ENCODE data around the gene BACE1. TPM values are rescaled to one million over a fixed set of nuclear protein-coding genes. Genes with fewer than 3 reads are reported as not detected.
"Not testable (repeated sequence)": the region's sequence is repeated elsewhere in the genome, so short reads cannot be mapped to it uniquely, and the experiment has no call there.

The BACE1 gene
- total RNA-seq, 1 donor from 2014 or later, result 8.2 TPM

- H4K20me1 ChIP-seq (ENCODE audit: low read depth), result peaks cover 20% of the 10 kb centered on the region
- H3K4me3 ChIP-seq, result no peak overlapping the region
- peaks cover 7% of the 10 kb centered on the region for H3F3A ChIP-seq (ENCODE audit: low read depth)
- H3K9me3 Mint-ChIP-seq, result no peaks in the 10 kb centered on the region
- no peaks in the 10 kb centered on the region for H3K27me3 ChIP-seq
- no peak overlapping the region for H3K4me2 ChIP-seq
- H3K9me3 ChIP-seq (ENCODE audit: low read depth), result no peaks in the 10 kb centered on the region
- H3K9ac ChIP-seq, result no peak overlapping the region
- H3K27me3 Mint-ChIP-seq (ENCODE audit: insufficient read depth, low read depth), result no peaks in the 10 kb centered on the region
- H3K27ac ChIP-seq, result no peak overlapping the region
- TF ChIP-seq EZH2phosphoT487 (IDR thresholded peaks at IDR 0.05) (no peak), EZH2 (IDR thresholded peaks at IDR 0.05) (no peak), CTCF (IDR thresholded peaks at IDR 0.05) (no peak)
- peaks cover 3% of the 10 kb centered on the region for H3K4me1 Mint-ChIP-seq
- DNase-seq (ENCODE audit: low spot score), result no peak
- no peak overlapping the region for H3K4me3 Mint-ChIP-seq
- peaks cover 10% of the 10 kb centered on the region for H3K79me2 ChIP-seq (ENCODE audit: low read depth)
- no peak overlapping the region for H3K27ac Mint-ChIP-seq
- peaks cover 16% of the 10 kb centered on the region for H3K4me1 ChIP-seq
- no peak overlapping the region for H2AFZ ChIP-seq (replicated peaks)
- H3K36me3 Mint-ChIP-seq, result peaks cover 1% of the 10 kb centered on the region
- no peaks in the 10 kb centered on the region for H3K36me3 ChIP-seq
Measured at GRCh38 chr11:117332843-117333242, 16.8 kb upstream of the BACE1 start.

DNA sequence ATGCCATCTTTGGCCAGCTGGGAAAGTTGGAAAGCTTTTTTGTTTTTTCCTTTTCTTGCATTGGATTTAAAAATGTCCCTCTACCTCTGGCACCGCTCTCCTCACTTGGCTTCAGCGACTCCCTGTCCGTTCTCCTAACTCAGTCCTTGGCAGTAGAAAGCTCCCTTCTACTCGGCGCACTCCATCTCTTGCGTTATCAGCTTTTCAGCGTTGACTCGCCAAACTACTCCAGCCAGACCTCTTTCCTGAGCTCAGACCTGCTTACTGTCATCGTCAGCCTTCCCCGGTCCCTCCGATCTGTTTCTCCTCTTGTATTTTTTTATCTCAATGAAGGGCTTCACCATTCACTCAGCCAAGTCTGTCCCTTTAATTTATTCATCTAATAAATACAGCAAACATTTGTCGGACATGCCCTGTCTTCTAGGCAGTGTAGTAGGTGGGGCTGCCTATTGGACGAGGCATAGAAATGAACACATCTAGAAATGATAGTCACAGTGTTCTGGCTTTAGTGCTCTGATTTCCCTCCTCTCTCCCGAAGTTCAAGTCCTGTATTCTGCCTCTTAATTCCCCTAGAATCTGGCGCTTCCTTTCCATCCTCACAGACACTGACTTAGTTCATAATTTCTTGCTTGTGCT, 12.4 kb upstream of the BACE1 start:
- peak overlapping the region; percentile 96 for H2AFZ ChIP-seq (replicated peaks)
- no peaks in the 10 kb centered on the region for H3K36me3 Mint-ChIP-seq
- peaks cover 3% of the 10 kb centered on the region for H3K4me1 Mint-ChIP-seq
- peak overlapping the region; percentile 40 for H3K9ac ChIP-seq
- peaks cover 14% of the 10 kb centered on the region for H4K20me1 ChIP-seq (ENCODE audit: low read depth)
- H3K9me3 Mint-ChIP-seq, result no peaks in the 10 kb centered on the region
- H3K9me3 ChIP-seq (ENCODE audit: low read depth), result no peaks in the 10 kb centered on the region
- H3F3A ChIP-seq (ENCODE audit: low read depth), result peaks cover 8% of the 10 kb centered on the region
- no peak overlapping the region for H3K27ac Mint-ChIP-seq
- peak overlapping the region; percentile 92 for H3K4me2 ChIP-seq
- no peaks in the 10 kb centered on the region for H3K36me3 ChIP-seq
- H3K4me3 Mint-ChIP-seq, result no peak overlapping the region
- no peaks in the 10 kb centered on the region for H3K4me1 ChIP-seq
- no peak overlapping the region for H3K27ac ChIP-seq
- no peaks in the 10 kb centered on the region for H3K27me3 ChIP-seq
- peak; percentile 25 for DNase-seq (ENCODE audit: low spot score)
- peaks cover 10% of the 10 kb centered on the region for H3K79me2 ChIP-seq (ENCODE audit: low read depth)
- TF ChIP-seq EZH2phosphoT487 (IDR thresholded peaks at IDR 0.05), result no peak
- no peak for TF ChIP-seq EZH2 (IDR thresholded peaks at IDR 0.05)
- no peak for TF ChIP-seq CTCF (IDR thresholded peaks at IDR 0.05)
- H3K4me3 ChIP-seq, result peak overlapping the region; percentile 92
- H3K27me3 Mint-ChIP-seq (ENCODE audit: insufficient read depth, low read depth), result no peaks in the 10 kb centered on the region

DNA sequence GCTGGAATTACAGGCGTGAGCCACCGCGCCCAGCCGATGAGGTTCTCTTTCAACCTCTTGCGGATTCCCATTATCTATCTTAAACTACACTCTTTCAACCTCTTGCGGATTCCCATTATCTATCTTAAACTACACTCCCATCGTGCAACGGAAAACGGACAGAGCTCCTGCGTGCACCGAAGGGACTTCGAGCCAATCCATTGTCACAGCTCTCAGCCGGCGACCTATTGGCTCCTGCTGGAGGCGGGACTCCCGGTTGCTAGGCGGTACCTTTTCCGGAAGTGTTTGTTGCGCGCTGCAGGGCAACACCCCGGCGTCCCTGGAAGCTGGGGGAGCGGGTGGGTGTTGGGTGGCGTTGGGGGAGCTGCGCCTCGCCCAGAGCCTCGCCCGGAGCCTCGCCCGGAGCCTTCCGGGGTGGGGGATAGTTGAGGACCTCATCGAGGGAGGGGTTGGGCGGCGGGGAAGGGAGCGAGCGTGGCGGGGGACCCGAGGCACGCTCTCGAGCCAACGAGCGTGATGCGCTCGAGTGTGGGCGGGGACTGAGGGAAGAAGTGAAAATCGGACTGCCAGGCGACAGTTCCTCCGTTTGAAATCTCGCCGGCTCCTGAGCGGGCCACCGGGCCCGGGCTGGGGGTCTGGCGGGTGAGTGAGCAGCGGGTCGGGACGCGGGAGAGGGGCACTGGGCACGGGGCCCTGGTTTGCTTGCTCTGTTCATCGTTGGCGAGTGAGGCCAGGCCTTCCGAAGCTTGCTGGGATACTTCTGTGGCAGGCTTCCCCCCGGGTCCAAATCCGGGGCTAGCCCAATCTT, 11.7 kb upstream of the BACE1 start, which contains the start of gene CEP164:
CEP164 (plus strand) TSS at position 288 of the 808 bp plus-strand sequence. CDS start 10,733 bp downstream, outside the sequence.
- no peak within 1 kb of the TSS for H3K27ac ChIP-seq
- peak within 1 kb of the TSS; percentile 40 for H3K9ac ChIP-seq
- H3K4me3 Mint-ChIP-seq, result no peak within 1 kb of the TSS
- no peaks in the 10 kb centered on the region for H3K27me3 Mint-ChIP-seq (ENCODE audit: insufficient read depth, low read depth)
- H3K9me3 ChIP-seq (ENCODE audit: low read depth), result no peaks in the 10 kb centered on the region
- peak within 1 kb of the TSS; percentile 92 for H3K4me2 ChIP-seq
- no peak for TF ChIP-seq CTCF (IDR thresholded peaks at IDR 0.05)
- TF ChIP-seq EZH2 (IDR thresholded peaks at IDR 0.05), result no peak
- TF ChIP-seq EZH2phosphoT487 (IDR thresholded peaks at IDR 0.05), result no peak
- H3K27ac Mint-ChIP-seq, result no peak within 1 kb of the TSS
- peak; percentile 97 for DNase-seq (ENCODE audit: low spot score)
- peak within 1 kb of the TSS; percentile 92 for H3K4me3 ChIP-seq
- H3K36me3 Mint-ChIP-seq, result peaks cover 1% of the 10 kb centered on the region
- H2AFZ ChIP-seq (replicated peaks), result peak within 1 kb of the TSS; percentile 96
- no peaks in the 10 kb centered on the region for H3K4me1 ChIP-seq
- H3K27me3 ChIP-seq, result no peaks in the 10 kb centered on the region
- peaks cover 10% of the 10 kb centered on the region for H3K79me2 ChIP-seq (ENCODE audit: low read depth)
- peaks cover 8% of the 10 kb centered on the region for H3F3A ChIP-seq (ENCODE audit: low read depth)
- peaks cover 14% of the 10 kb centered on the region for H4K20me1 ChIP-seq (ENCODE audit: low read depth)
- no peaks in the 10 kb centered on the region for H3K9me3 Mint-ChIP-seq
- no peaks in the 10 kb centered on the region for H3K36me3 ChIP-seq
- peaks cover 3% of the 10 kb centered on the region for H3K4me1 Mint-ChIP-seq

DNA sequence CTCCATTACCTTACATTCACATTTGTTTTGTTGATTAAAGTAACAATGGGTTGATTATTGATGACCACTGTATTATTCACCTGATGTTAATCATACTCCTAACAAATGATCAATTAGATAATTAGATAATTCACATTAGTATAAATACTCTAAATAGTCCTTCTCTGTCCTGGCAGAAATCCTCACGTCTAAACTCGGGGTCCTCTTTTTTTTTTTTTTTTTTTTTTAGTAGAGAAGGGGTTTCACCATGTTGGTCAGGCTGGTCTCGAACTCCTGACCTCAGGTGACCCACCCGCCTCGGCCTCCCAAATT, 11.2 kb upstream of the BACE1 start:
- not testable (repeated sequence) for H3K36me3 ChIP-seq
- H3K4me2 ChIP-seq, result peak overlapping the region; percentile 92

More for the DNA sequence above, 11.2 kb upstream of the BACE1 start:
- not testable (repeated sequence) for H3K9me3 ChIP-seq (ENCODE audit: low read depth); H3K27ac ChIP-seq; DNase-seq (ENCODE audit: low spot score); H3K4me1 ChIP-seq; H2AFZ ChIP-seq (replicated peaks); H3F3A ChIP-seq (ENCODE audit: low read depth); H3K36me3 Mint-ChIP-seq; H3K79me2 ChIP-seq (ENCODE audit: low read depth); H3K27me3 ChIP-seq; H3K9me3 Mint-ChIP-seq; H3K9ac ChIP-seq; H3K27ac Mint-ChIP-seq; H3K4me3 Mint-ChIP-seq; H3K27me3 Mint-ChIP-seq (ENCODE audit: insufficient read depth, low read depth); H3K4me1 Mint-ChIP-seq
- H3K4me3 ChIP-seq, result peak overlapping the region; percentile 92
- H4K20me1 ChIP-seq (ENCODE audit: low read depth), result peaks cover 14% of the 10 kb centered on the region

Measured in neural progenitor cell (in vitro differentiated cells).